B cell (primary cell): ENCODE data around the gene CISD2.

Source experiments
- CTCF ChIP-seq: fragments of 200-600 bp; IDR thresholded peaks from one replicate; pipeline ENCODE4 v1.8.0; 2022; ENCODE audit warnings: antibody characterized with exemption, mild to moderate bottlenecking
- EZH2 ChIP-seq: IDR thresholded peaks from 2 replicates; pipeline ENCODE4 v1.6.1; 2012; ENCODE audit warnings: borderline replicate concordance, low read depth, mild to moderate bottlenecking, moderate library complexity, low read length; ENCODE audit not compliant: insufficient read depth, poor library complexity, severe bottlenecking

DNA sequence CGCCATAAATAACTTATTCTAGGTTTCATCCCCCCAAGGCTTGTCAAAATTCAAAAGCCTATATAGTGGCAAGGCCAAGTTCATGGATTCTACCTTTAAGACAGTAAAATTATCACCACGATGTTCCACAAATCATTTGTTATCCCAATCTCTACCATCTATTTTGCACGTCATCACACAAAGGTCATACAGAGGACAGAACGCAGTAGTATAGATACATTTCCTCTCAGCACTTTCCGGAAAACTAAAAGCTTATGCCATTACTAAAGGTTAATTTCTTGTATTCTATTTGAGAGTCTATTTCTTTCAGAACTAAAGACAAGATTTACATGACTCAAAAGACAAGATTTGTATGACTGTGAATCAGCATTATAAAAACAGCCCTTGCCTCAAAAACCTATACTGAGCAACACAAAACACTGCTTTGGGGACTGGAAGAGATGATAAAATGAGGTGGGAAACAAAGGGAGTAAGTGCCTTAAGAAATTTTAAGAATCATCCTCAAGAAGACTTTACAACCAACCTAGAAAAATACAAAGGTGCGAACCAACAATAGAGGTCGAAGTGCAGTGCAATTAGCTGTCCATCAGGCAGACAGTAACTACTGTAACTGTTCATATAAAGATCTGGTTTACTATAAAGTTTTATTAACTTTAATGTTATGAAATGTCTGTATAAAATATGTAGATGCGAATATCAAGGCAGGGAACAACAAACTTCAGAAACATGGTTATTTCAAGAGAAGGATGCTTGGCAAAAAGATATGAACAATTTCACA is 49.0 kb upstream of the CISD2 start:
- no peak for TF ChIP-seq CTCF
- no peak for TF ChIP-seq EZH2
